Muscle layer of duodenum (tissue), 2 donors: ENCODE results near the gene C2orf76.
"Not testable (repeated sequence)": the region's sequence is repeated elsewhere in the genome, so short reads cannot be mapped to it uniquely, and the experiment has no call there.

Source experiments
- H3K27ac ChIP-seq: one replicate; pipeline ENCODE4 v1.7.0; 2013; ENCODE audit warnings: mild to moderate bottlenecking, low read length
- H3K27me3 ChIP-seq: one replicate; pipeline ENCODE4 v1.7.0; 2013; ENCODE audit warnings: low read depth, mild to moderate bottlenecking, control low read depth, low read length
- H3K36me3 ChIP-seq, 2 donors: one replicate each; pipeline ENCODE4 v1.7.0; 2013; ENCODE audit warnings: low read length in 2 of 2, control low read depth in 1 of 2, mild to moderate bottlenecking in 1 of 2; ENCODE audit not compliant: insufficient read depth in 2 of 2, control insufficient read depth in 1 of 2
- H3K4me1 ChIP-seq, 2 donors: one replicate each; pipeline ENCODE4 v1.7.0; 2013; ENCODE audit warnings: low read length in 2 of 2, mild to moderate bottlenecking in 2 of 2, control low read depth in 1 of 2, moderate library complexity in 1 of 2; ENCODE audit not compliant: insufficient read depth in 2 of 2, control insufficient read depth in 1 of 2
- H3K4me3 ChIP-seq, 2 donors: one replicate each; pipeline ENCODE4 v1.7.0; 2013; ENCODE audit warnings: low read length in 2 of 2, low read depth in 1 of 2, mild to moderate bottlenecking in 1 of 2
- H3K9me3 ChIP-seq, 2 donors: one replicate each; pipeline ENCODE4 v1.7.0; 2013; ENCODE audit warnings: low read length in 2 of 2, control low read depth in 1 of 2, mild to moderate bottlenecking in 1 of 2; ENCODE audit not compliant: control insufficient read depth in 1 of 2
- donor health status: healthy.

The C2orf76 gene

DNA sequence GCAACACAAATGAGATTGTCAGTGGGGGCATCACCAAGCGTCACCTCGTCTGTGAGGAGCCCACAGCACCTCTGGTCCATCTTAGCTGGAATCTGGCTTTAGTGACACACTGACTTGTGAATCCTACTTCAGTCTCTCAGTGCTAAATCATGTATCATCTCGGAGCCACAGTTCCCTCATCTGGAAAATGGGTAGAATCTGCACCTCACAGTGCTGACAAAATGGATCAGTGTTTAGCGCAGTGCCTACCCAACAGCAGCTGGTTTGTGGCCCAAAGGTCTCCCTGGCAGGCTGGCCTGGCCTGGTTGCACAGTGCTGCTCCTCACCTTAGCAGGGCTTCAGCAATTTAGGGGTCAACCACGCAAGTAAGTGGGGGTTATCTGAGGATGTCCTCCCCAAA, 10.2 kb upstream of the C2orf76 start:
- Histone ChIP-seq H3K36me3 (peaks cover 16 to 20% of the 10 kb centered on the region in 2 donors), H3K4me3 (no peak overlapping the region), H3K4me1 (no peaks in the 10 kb centered on the region), H3K27me3 (no peaks in the 10 kb centered on the region), H3K9me3 (no peaks in the 10 kb centered on the region), H3K27ac (no peak overlapping the region)

DNA sequence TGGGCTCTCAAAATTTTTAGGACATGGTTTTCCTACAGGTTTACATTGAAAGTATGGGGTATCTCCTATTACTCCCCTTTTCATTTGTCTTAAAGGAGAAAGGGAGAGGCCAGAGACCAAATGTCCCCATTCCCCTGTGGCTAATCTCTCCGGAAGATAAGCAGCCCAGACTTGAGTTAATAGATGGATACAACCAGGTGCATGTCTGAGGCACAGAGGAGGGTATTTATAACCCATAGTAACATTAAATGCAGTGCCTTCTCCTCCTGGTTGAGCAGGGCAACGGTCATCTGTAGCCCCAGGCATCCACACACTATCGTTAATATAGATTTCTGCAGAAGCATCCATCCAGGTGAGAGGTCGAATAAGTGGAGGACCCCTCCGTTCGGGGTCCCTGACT, 9.8 kb upstream of the C2orf76 start:
- not testable (repeated sequence) for H3K27me3 ChIP-seq, H3K4me1 ChIP-seq, H3K27ac ChIP-seq, H3K9me3 ChIP-seq, H3K4me3 ChIP-seq
- H3K36me3 ChIP-seq: peaks cover 20 to 24% of the 10 kb centered on the region in 2 donors

DNA sequence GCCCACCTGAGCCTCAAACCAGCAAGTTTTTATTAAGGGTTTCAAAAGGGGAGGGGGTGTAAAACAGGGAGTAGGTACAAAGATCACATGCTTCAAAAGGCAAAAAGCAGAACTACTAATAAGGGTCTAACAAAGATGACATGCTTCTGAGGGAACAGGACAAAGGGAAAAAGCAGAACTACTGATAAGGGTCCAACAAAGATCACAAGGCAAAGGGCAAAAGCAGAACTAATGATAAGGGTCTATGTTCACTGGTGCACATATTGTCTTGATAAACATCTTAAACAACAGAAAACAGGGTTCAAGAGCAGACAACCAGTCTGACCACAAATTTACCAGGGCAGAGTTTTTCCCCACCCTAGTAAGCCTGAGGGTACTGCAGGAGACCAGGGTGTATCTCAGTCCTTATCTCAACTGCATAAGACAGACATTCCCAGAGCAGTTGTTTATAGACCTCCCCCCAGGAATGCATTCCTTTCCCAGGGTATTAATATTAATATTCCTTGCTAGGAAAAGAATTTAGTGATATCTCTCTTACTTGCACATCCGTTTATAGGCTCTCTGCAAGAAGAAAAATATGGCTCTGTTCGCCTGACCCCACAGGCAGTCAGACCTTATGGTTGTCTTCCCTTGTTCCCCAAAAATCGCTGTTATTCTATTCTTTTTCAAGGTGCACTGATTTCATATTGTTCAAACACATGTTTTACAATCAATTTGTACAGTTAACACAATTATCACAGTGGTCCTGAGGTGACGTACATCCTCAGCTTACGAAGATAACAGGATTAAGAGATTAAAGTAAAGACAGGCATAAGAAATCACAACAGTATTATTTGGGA, 7.5 kb upstream of the C2orf76 start:
- peaks cover 38 to 41% of the 10 kb centered on the region in 2 donors for H3K36me3 ChIP-seq
- H3K9me3 ChIP-seq, H3K4me3 ChIP-seq, H3K27ac ChIP-seq, H3K4me1 ChIP-seq, H3K27me3 ChIP-seq: not testable (repeated sequence)

DNA sequence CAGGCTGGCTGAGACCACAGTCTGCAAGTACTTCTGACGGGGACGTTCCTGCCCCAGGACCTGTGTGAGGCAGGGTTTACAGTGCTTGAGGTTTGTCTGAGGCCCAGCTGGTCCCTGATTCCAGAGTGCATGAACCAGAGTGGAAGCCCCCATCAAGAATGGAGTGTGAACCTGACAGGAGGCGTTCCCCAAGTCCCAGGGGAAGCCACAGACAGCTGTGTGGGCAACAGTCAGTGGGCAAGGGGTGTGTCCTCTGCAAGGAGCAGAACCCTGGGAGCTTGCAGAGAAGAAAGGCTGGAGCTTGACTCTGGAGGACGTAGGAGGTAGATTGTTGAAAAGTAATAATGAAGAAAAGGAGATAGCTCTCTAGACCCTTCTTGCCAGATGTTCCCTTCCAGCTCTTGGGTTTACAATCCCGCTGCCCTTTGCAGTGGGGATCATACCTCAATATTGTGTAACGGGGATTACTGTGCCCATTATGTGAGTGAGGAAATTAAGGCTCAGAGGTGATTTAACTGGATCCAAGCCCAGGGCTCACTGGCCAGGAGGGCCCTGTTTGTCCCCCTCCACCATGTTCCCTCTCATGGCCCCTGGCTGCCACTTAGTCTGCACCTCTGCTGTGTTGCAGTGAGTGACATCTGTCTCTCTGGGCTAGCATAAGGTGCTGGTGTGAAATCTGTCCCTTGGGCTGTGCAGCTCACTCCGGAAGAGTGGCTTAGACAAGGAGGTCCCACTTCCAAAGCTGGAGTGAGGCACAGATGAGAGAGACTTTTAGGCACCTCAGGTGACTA, 6.3 kb upstream of the C2orf76 start:
- Histone ChIP-seq H3K4me1 (peaks cover 0 to 3% of the 10 kb centered on the region in 2 donors), H3K36me3 (peaks cover 46 to 47% of the 10 kb centered on the region in 2 donors), H3K27me3 (no peaks in the 10 kb centered on the region), H3K27ac (no peak overlapping the region), H3K9me3 (no peaks in the 10 kb centered on the region), H3K4me3 (no peak overlapping the region)

DNA sequence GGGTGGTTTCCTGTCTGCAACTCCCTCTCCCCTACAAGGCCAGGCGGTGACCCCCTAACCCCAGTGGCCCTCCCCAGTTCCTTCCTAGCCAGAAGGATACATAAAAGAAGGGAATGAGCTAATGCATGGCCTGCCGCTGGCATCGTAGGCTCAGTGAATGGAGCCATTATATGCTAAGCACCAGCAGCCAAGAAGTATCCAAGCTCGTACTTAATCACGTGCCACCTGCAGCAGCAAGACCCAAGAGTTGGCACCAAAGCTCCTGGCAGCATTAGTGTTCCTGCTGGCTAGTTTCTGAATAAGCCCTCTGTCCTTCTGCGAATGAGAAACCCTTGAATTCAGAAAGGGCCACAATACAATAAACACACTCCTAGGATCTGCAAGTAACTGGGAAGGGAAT, 4.5 kb upstream of the C2orf76 start:
- no peaks in the 10 kb centered on the region for H3K9me3 ChIP-seq
- H3K27me3 ChIP-seq: no peaks in the 10 kb centered on the region
- H3K27ac ChIP-seq: no peak overlapping the region
- peaks cover 46 to 47% of the 10 kb centered on the region in 2 donors for H3K36me3 ChIP-seq
- peaks cover 4 to 9% of the 10 kb centered on the region in 2 donors for H3K4me1 ChIP-seq
- H3K4me3 ChIP-seq: no peak overlapping the region

DNA sequence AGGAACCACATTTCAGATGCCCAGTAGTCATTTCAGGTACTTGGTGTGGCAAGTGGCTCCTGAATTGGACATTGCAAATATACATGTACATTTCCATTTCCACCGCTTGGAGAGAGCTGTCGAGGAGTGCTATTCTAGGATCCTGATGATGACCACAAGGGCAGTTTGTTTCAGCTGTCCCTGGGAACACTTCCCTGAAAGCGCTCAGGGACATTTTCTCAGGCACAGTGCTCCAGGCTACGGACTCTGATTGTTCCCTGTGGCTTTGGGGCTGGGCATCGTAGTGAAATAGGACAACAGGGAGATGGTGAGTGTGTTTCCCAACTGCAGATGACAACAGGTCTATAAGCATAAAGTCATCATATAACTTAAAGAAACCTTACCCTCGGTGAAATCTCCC, 3.2 kb upstream of the C2orf76 start:
- Histone ChIP-seq H3K4me3 (no peak overlapping the region), H3K36me3 (peaks cover 46 to 47% of the 10 kb centered on the region in 2 donors), H3K27ac (no peak overlapping the region), H3K4me1 (peaks cover 16 to 19% of the 10 kb centered on the region in 2 donors), H3K27me3 (no peaks in the 10 kb centered on the region), H3K9me3 (no peaks in the 10 kb centered on the region)

DNA sequence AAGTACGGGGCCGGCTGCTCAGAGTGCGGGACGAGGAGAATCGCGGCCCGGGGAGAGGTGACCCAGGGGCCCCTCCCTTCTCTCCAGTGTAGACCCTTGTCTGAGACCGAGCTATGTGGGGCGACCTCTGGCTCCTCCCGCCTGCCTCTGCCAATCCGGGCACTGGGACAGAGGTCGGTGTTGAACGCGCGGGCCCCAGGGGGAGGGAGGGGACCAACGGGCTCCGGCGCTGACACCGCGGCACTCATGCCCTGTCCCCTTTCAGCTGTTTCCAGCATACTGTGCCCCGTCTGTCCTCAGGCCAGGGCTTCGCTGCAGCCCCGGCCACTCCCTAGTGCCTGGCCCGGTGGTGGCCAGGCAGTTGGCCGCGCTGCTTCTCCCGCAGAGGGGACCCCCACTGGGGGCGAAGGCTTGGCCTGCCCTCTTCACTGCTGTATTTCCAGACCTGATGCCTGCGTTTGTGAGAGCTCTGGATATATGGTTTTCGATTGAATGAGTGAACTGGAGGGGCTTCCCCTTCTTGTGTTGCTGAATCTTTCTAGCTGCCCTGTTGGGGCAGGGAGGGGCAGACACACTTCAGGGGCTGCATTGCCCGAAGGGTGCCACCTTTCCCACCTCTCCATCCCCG, 952 bp upstream of the C2orf76 start:
- H3K4me1 ChIP-seq: peaks cover 16 to 19% of the 10 kb centered on the region in 2 donors
- H3K27ac ChIP-seq: peak overlapping the region; percentile 79

DNA sequence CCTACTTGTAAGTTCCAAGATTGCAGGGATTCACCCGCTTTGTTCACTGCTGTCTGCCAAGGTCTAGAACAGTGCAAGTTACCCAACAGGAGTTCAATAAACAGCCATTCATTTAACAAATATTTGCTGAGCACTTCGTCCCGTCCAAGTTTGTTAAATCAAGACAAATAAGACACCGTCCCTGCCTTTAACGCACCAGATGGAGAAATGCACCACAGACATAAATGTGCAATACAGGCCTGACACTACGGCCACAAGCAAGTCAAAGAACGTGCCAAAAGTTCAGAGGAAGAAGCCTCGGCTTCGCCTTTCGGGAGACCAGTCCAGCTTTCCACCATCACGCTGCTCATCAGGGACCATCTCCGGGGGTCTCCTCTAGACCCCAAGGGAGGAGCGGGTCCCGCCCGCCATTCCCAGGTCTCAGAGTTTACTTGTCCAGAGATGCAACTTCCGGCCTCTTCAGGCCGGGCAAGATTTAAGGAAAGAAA, 429 bp downstream of the C2orf76 start:
- Histone ChIP-seq H3K36me3 (peaks cover 20 to 25% of the 10 kb centered on the region in 2 donors), H3K27ac (peak overlapping the region; percentile 98), H3K4me1 (peaks cover 16 to 19% of the 10 kb centered on the region in 2 donors), H3K27me3 (no peaks in the 10 kb centered on the region), H3K4me3 (peak overlapping the region; percentile 86 to 98), H3K9me3 (no peaks in the 10 kb centered on the region)

More for the DNA sequence above, 952 bp upstream of the C2orf76 start:
- no peaks in the 10 kb centered on the region for H3K9me3 ChIP-seq
- H3K36me3 ChIP-seq: peaks cover 34 to 37% of the 10 kb centered on the region in 2 donors
- H3K27me3 ChIP-seq: no peaks in the 10 kb centered on the region
- H3K4me3 ChIP-seq: peak overlapping the region; percentile 86 to 98

DNA sequence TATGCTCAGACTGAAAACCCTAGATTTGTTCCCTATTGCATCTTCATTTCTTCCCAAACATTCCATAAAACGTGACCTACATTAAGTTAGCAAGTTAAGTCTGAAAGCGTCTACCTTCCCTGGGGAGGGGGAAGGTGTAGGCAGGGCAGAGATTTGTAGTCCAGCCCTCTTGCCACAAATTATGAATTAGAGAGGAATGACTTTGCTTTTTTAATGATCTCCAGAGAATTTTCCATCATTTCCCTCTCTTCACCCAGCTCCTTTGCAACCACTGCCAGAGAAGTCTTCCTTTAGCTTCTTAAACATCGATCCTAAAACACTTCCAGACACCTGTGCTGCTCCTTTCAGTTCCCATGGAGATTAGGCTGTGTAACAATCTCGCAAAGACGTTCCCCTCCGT, 1.2 kb downstream of the C2orf76 start:
- H3K9me3 ChIP-seq: no peaks in the 10 kb centered on the region
- peaks cover 16 to 19% of the 10 kb centered on the region in 2 donors for H3K4me1 ChIP-seq
- no peaks in the 10 kb centered on the region for H3K27me3 ChIP-seq
- peaks cover 12 to 17% of the 10 kb centered on the region in 2 donors for H3K36me3 ChIP-seq
- peak overlapping the region; percentile 86 to 98 for H3K4me3 ChIP-seq
- H3K27ac ChIP-seq: no peak overlapping the region

DNA sequence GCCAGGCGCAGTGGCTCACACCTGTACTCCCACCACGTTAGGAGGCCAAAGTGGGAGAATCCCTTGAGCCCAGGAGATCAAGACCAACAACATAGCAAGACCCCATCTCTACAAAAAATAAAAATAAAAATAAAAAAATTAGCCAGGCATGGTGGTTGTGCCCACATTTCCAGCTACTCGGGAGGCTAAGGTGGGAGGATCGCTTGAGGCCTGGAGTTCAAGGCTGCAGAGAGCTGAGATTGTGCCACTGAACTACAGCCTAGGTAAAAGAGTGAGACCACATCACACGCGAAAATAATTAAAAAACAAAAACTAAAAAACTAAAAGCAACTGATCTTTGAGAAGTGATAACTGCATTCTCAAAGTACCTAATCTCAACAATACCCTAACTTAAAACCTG, 1.8 kb downstream of the C2orf76 start:
- Histone ChIP-seq H3K9me3 (no peaks in the 10 kb centered on the region), H3K4me3 (peak overlapping the region in 1 of 2 donors; percentile 98), H3K36me3 (peaks cover 6 to 12% of the 10 kb centered on the region in 2 donors), H3K27me3 (no peaks in the 10 kb centered on the region), H3K4me1 (peaks cover 16 to 19% of the 10 kb centered on the region in 2 donors), H3K27ac (no peak overlapping the region)

DNA sequence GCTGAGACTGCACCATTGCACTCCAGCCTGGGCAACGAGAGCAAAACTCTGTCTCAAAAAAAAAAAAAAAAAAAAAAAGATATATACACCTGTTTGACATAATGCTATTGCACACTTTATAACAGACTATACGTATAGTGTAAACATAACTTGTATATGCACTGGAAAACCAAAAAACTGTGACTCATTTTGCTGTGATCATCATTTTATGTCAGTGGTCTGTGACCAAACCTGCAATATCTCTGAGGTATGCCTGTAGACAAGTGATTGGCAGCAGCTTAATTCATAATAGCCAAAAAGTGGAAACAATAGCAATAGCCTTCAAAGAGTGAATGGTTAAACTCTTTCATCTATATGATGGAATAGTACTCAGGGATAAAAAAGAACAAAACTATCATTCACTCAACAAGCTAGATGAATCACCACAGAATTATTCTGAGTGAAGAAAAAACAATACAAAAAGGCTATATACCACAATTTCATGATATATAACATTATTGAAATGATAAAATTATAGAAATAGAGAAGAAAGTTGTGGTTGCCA, 6.1 kb downstream of the C2orf76 start:
- H3K4me1 ChIP-seq: peaks cover 5 to 7% of the 10 kb centered on the region in 2 donors
- no peaks in the 10 kb centered on the region for H3K9me3 ChIP-seq
- H3K36me3 ChIP-seq: no peaks in the 10 kb centered on the region
- H3K27me3 ChIP-seq: no peaks in the 10 kb centered on the region
- H3K4me3 ChIP-seq: no peak overlapping the region
- no peak overlapping the region for H3K27ac ChIP-seq
